ENCODE results near the gene RNF220. TPM values are rescaled to one million over a fixed set of nuclear protein-coding genes. Genes with fewer than 3 reads are reported as not detected.

RNF220 gene
- total RNA-seq, 1 donor from 2014 or later = 58.4 TPM

- Mint-ChIP-seq H3K36me3 (ENCODE audit: low read depth) (no peaks in the 10 kb centered on the region), H3K27ac (ENCODE audit: unreplicated experiment) (no peak overlapping the region), H3K9me3 (ENCODE audit: low read depth) (no peaks in the 10 kb centered on the region), H3K4me1 (ENCODE audit: low read depth) (peaks cover 8% of the 10 kb centered on the region), H3K4me3 (ENCODE audit: unreplicated experiment) (no peak overlapping the region), H3K27me3 (ENCODE audit: low read depth) (peaks cover 21% of the 10 kb centered on the region)
- TF ChIP-seq, protein P1, sequence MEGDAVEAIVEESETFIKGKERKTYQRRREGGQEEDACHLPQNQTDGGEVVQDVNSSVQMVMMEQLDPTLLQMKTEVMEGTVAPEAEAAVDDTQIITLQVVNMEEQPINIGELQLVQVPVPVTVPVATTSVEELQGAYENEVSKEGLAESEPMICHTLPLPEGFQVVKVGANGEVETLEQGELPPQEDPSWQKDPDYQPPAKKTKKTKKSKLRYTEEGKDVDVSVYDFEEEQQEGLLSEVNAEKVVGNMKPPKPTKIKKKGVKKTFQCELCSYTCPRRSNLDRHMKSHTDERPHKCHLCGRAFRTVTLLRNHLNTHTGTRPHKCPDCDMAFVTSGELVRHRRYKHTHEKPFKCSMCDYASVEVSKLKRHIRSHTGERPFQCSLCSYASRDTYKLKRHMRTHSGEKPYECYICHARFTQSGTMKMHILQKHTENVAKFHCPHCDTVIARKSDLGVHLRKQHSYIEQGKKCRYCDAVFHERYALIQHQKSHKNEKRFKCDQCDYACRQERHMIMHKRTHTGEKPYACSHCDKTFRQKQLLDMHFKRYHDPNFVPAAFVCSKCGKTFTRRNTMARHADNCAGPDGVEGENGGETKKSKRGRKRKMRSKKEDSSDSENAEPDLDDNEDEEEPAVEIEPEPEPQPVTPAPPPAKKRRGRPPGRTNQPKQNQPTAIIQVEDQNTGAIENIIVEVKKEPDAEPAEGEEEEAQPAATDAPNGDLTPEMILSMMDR (IDR thresholded peaks at IDR 0.05) = no peak
- peak; percentile 72 for DNase-seq (ENCODE audit: low spot score)
These were observed 208.9 kb downstream of the RNF220 start for GRCh38 chr1:44613941-44614340.

DNA sequence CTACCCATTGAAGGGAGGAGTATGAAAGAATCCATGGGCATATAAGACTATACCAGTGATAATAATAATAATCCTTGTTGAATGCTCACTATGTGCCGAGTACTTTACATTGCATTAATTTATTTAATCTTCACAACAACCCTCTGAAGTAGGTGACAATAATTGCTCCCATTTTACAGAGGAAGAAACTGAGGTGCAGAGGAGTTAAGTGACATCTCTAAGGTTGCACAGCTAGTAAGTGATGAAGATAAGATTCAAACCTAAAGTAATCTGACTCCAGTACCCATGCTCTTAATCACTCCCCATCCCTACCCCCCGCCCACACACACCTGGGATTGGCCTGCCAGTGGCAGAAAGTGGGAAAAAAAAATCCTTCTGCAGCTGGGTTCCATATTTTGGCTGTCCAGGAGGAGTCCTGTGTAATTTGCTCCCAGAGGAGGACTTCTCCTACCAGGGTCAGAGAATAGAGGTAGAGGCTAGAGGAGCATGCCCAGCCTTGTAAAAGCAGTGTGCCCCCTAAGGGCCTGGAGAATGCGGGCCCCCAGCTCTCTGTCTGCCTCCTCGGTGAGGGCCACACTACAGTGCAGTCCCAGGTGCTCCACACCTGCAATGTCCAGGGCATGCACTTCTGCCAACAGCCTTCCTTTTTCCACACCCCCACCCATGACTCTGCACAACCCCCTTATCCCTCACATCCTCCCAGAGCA, 211.4 kb downstream of the RNF220 start:
- TF ChIP-seq, protein P1 (IDR thresholded peaks at IDR 0.05) = no peak
- no peaks in the 10 kb centered on the region for H3K9me3 Mint-ChIP-seq (ENCODE audit: low read depth)
- no peak overlapping the region for H3K27ac Mint-ChIP-seq (ENCODE audit: unreplicated experiment)
- peaks cover 17% of the 10 kb centered on the region for H3K27me3 Mint-ChIP-seq (ENCODE audit: low read depth)
- peak overlapping the region; percentile 55 for H3K4me3 Mint-ChIP-seq (ENCODE audit: unreplicated experiment)
- DNase-seq (ENCODE audit: low spot score) = no peak
- no peaks in the 10 kb centered on the region for H3K36me3 Mint-ChIP-seq (ENCODE audit: low read depth)
- peaks cover 8% of the 10 kb centered on the region for H3K4me1 Mint-ChIP-seq (ENCODE audit: low read depth)

DNA sequence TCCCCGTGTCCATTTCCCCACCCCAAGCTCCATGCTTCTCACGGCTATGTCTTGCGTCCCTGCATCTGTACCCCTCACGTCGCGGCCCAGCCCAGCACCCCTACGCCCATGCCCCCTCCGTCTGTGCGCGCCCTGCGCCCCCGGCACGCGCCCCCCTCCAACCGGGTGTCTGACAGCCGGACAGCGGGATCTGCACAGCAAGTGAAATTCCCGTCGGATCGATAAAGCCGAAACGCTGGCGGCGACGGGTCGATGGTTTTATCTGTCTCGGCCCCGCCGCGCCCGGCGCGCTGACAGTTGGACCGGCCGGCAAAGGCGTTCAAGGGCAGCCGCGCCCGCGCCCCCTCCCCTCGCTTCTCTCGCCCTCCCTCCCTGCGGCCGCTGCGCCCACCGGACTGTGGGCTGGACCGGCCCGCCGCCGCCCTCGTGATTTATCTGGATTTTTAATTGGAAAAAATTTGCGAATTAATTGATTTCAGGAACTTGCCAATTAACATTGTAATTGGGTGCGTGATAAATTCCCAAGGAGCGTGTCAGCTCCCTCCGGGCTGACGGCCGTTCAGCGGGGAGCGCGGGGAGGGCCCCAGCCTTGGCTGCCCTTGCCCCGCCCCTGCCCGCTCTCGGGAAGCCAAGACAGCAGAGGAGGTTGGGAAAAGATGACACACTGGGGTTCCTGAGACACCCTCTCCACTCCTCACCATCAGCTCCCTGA, 212.1 kb downstream of the RNF220 start:
- peak; percentile 65 for DNase-seq (ENCODE audit: low spot score)
- peak overlapping the region; percentile 55 for H3K4me3 Mint-ChIP-seq (ENCODE audit: unreplicated experiment)
- H3K4me1 Mint-ChIP-seq (ENCODE audit: low read depth) = peaks cover 8% of the 10 kb centered on the region
- no peak overlapping the region for H3K27ac Mint-ChIP-seq (ENCODE audit: unreplicated experiment)
- peaks cover 15% of the 10 kb centered on the region for H3K27me3 Mint-ChIP-seq (ENCODE audit: low read depth)
- no peaks in the 10 kb centered on the region for H3K9me3 Mint-ChIP-seq (ENCODE audit: low read depth)
- TF ChIP-seq, protein P1 (IDR thresholded peaks at IDR 0.05) = no peak
- no peaks in the 10 kb centered on the region for H3K36me3 Mint-ChIP-seq (ENCODE audit: low read depth)

GRCh38 chr1:44617703-44618029, 212.6 kb downstream of the RNF220 start:
- H3K4me3 Mint-ChIP-seq (ENCODE audit: unreplicated experiment) = peak overlapping the region; percentile 47
- H3K27me3 Mint-ChIP-seq (ENCODE audit: low read depth) = peaks cover 15% of the 10 kb centered on the region
- H3K4me1 Mint-ChIP-seq (ENCODE audit: low read depth) = peaks cover 8% of the 10 kb centered on the region

DNA sequence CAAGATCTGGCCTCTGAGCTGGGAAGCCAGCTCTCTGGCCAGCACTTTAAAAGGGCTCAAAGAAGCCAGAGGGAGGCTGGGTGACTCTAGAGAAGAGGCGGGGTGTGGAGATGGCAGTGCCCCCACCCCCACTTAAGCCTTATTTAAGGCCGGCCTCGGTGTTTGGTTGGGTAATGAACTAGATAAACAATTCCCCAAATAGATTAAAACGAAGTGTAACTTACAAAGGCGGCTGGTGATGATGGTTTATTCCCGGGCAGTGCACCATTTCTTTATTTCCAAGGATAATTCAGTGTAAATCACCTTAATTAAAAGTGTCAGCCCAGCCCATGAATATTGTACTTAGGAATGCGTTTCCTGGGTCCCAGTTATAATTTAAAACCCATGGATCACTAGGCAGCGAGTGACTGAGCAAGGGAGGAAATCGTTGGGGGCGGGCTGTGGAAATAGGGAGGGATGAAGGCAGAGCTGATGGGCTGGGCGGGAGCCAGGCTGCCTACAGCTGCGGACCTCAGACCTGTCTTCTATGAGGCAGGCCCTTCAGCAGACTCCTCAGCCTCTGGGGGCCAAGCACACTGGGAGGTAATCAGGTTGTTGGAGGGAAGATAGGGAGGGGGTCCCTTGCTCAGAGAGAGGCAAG, 214.3 kb downstream of the RNF220 start:
- H3K4me3 Mint-ChIP-seq (ENCODE audit: unreplicated experiment) = no peak overlapping the region
- no peak for DNase-seq (ENCODE audit: low spot score)
- H3K4me1 Mint-ChIP-seq (ENCODE audit: low read depth) = peaks cover 8% of the 10 kb centered on the region
- peaks cover 15% of the 10 kb centered on the region for H3K27me3 Mint-ChIP-seq (ENCODE audit: low read depth)
- no peak overlapping the region for H3K27ac Mint-ChIP-seq (ENCODE audit: unreplicated experiment)
- H3K36me3 Mint-ChIP-seq (ENCODE audit: low read depth) = no peaks in the 10 kb centered on the region
- TF ChIP-seq, protein P1 (IDR thresholded peaks at IDR 0.05) = no peak
- no peaks in the 10 kb centered on the region for H3K9me3 Mint-ChIP-seq (ENCODE audit: low read depth)

More at GRCh38 chr1:44617703-44618029, 212.6 kb downstream of the RNF220 start:
- TF ChIP-seq, protein P1 (IDR thresholded peaks at IDR 0.05) = no peak
- DNase-seq (ENCODE audit: low spot score) = no peak
- Mint-ChIP-seq H3K36me3 (ENCODE audit: low read depth) (no peaks in the 10 kb centered on the region), H3K9me3 (ENCODE audit: low read depth) (no peaks in the 10 kb centered on the region), H3K27ac (ENCODE audit: unreplicated experiment) (no peak overlapping the region)

Measured in chondrocyte (in vitro differentiated cells).